ENCODE measurements around the gene FUBP3.

The FUBP3 gene

DNA sequence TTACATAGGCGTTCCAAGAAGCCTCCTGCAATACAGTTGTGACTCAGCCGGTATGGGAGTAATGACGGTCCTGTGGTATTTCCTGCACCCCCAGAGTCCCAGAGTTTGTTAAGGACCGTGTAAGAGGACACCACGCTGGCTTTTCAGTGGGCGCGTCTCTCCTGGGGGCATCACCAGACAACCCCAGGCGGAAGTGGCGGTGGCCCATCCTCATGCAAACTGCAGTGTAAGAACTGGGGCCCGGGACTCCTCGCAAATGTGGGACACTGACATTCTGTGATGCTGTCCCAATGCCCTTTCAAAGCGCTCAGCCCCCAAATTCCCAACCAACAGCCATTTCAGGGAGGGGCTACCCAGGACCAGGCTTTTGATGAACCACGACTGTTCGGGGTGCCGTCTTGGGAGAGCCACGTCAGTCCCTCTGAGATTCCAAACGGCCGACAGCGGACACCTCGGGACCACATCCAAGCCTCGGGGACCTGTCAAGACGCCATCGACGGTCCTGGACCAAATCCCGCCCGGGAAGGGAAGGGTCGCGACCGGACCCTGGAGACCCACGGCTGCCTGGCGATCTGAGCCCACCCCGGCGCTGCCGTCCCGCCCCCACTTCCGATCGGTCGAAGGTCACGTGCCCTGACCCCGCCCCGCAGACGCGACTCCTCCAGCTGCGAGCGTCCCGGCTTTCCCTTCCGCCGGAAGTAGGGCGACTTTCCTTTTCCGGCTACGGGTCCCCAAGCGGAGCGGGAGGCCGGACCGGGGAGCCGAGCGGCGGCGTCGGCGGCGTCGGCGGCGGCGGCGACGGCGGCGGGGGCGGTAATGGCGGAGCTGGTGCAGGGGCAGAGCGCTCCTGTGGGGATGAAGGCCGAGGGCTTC is at the start of gene FUBP3:
Gene FUBP3, plus strand, starts transcription at position 713 of the 873 bp plus-strand sequence. Its CDS starts 104 bp downstream, at position 817.
- DNase-seq (ENCODE audit: low spot score) = peak; percentile 94

GRCh38 chr9:130530938-130531337 is 48.4 kb upstream of the FUBP3 start:
- no peak for DNase-seq (ENCODE audit: low spot score)

DNA sequence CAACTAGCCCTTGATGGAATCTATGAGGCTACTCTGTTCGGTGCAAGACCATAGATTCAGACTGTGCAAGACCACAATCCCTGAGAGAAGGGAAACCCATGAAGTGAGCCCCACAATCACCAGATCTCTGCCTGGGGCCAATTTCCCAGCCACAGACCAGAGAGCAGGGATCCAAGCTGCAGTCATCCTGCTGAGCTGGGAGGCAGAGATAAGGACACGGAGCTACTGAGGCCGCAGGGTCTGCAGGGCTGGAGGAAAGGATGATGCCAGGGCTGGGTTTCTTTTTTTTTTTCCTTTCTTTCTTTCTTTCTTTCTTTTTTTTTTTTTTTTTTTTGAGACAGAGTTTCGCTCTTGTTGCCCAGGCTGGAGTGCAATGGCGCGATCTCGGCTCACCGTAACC is 47.7 kb upstream of the FUBP3 start:
- DNase-seq (ENCODE audit: low spot score) = no peak

- DNase-seq (ENCODE audit: low spot score) = no peak
Observed at GRCh38 chr9:130532426-130533080, 46.8 kb upstream of the FUBP3 start.

DNA sequence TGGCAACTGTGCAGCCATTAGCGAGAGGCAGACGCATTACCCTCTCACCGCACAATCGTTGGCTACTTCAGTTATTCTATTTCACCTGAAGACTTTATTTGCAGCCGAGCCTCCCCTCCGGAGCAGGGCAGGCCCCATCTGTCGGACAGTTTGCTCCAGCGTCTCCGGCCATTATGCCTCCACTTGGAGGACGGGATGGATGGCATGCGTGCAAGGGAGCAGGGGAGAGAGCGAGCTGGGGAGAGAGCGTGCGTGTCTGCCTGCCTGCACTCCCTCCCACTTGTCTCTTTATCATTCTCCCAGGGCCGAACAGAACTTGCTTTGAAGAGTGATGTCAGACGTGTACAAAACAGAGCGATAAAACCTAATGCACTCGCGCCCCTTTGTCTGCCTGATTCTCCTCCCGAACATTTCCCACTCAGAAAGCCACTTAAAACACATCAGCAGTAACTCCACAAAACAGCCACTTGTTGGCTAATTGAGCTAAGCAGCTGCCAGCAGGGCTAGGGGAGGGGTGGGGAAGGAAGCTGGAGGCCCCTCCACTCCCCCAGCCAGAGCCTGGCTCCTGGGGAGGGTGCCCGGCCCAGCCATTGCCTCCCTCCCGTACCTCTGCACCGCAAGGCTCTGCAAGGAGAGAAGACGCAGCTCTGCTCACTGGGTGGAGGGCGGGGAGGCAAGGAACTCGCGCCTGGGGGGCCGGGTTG is 43.4 kb upstream of the FUBP3 start:
- DNase-seq (ENCODE audit: low spot score) = no peak

GRCh38 chr9:130536701-130537107 is 42.7 kb upstream of the FUBP3 start:
- DNase-seq (ENCODE audit: low spot score) = no peak

- DNase-seq (ENCODE audit: low spot score) = no peak
Observed at GRCh38 chr9:130537346-130538050, 41.9 kb upstream of the FUBP3 start.

DNA sequence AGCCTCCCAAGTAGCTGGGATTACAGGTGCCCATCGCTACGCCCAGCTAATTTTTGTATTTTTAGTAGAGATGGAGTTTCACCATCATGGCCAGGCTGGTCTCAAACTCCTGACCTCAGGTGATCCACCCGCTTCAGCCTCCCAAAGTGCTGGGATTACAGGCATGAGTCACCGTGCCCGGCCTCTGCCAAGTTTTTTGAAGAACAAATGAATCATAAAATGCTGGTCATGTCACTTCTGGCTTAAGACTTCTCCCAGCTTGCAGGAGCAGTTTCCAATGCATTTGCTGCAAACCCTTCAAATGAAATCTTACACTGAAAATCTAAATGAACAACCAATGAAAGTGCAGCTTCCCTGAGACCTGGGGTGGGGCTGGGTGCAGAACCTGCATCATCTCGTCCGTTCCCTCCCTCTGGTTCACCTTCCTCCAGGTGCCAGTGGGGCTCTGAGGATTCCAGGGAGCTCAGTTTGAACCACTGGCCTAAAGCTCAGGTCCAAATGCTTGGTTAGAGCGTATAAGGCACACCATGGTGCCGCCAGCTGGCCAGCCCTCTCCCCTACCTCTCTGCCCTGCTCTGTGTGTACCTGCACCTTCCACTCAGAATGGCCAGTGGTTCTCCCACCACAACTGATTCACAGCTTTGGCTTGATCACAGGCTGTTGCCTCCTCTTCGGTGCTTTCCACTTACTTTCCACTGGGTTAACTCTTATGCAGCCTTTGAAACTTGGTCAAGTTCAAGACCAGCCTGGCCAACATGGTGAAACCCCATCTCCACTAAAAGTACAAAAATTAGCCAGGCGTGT is 39.8 kb upstream of the FUBP3 start:
- DNase-seq (ENCODE audit: low spot score) = no peak

DNA sequence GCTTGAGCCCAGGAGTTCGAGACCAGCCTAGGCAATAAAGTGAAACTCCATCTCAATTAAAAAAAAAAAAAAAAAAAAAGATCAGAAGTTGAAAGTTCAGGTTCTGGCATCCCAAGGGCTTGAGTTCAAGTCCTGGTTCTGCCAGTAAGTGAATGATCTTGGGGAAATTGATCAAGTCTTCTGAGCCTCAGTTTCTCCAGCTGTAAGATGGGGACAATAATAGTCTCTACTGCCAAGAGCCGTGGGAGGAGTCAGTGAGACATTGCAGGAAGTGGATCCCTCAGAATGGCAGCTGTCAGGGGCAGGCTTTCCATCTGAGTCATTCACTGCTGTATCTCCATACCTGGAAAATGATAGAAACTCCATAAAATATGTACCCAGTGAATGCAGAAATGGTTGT is 37.8 kb upstream of the FUBP3 start:
- DNase-seq (ENCODE audit: low spot score) = no peak

DNA sequence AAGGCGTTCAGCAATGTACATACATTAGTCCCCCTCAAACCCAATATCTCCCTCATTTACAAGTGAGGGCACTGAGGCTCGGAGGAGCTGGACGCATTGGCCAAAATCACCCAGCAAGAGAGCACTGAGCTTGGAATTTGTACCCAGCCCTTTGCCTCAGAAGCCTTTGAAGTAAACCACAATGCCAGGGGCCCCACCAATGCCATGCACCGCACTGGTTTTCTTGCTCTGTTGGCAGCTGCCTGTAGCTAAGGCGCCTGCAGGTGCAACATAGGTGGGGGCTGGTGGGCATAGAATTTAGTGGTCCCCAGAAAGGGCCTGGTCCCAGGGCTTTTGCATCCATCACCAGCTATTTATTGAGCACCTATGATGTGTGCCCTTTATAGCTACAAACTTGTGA is 37.3 kb upstream of the FUBP3 start:
- DNase-seq (ENCODE audit: low spot score) = no peak

- no peak for DNase-seq (ENCODE audit: low spot score)
Observed at GRCh38 chr9:130542457-130543228, 36.7 kb upstream of the FUBP3 start.

DNA sequence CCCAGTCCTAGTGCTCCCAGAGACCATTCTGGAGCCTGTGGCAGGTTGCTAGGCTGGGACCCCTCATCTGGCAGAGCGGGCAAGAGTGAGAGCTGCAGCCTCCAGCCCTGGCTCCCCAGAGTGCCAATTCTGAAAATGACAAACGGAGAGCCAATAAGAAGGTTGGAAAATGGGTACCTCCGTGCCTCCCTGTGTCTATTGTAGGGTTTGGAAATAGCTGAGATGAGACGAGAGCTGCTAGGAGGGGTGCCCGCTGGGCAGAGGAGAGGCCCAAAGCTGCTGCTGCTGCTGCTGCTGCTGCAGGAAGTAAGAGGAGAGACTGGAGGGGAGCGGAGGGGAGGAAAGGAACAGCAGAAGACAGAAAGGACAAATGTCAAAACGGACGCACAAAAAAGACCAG is 36.0 kb upstream of the FUBP3 start:
- DNase-seq (ENCODE audit: low spot score) = no peak

DNA sequence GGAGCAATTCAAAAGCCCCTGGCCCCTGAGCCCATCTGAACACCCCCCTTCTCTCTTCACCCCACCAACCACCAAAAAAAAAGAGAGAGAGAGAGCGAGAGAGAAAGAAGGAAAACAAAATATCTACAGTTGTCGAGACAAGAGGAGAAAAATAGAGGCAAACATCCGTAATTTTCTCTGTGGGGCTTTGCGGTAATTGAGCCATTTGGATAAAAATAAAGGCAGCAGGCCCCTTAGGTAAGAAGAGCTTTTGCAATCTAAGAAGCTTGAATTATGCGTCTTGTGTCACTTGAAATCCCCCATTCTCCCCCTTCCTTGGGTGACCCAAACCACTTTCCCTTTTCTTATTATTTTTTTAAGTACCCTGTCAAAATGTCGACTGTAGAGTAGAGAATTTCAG is 35.5 kb upstream of the FUBP3 start:
- no peak for DNase-seq (ENCODE audit: low spot score)

- no peak for DNase-seq (ENCODE audit: low spot score)
Observed at GRCh38 chr9:130544364-130544763, 35.0 kb upstream of the FUBP3 start.

GRCh38 chr9:130548103-130548502 is 31.3 kb upstream of the FUBP3 start:
- no peak for DNase-seq (ENCODE audit: low spot score)

- peak; percentile 10 for DNase-seq (ENCODE audit: low spot score)
Observed at GRCh38 chr9:130549093-130549735, 30.2 kb upstream of the FUBP3 start.

GRCh38 chr9:130554606-130555005 is 24.8 kb upstream of the FUBP3 start:
- no peak for DNase-seq (ENCODE audit: low spot score)

DNA sequence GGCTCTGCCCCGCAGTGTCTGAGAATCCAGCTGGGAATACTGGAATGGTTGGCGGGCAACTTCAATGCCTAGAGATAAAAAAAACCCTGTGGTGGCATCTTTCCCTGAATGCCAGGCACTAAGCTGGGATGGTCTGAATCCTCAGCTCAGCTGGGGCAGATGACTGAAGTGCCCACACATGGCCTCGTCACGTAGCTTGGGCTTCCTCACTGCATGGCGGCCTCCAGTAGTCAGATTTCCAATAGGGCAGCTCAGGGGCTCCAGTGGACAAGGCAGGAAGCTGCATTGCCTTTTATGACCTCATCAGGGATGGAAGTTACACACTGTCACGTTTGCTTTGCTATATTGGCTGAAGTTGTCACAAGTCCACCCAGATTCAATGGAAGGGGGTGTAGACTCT is 24.3 kb upstream of the FUBP3 start:
- DNase-seq (ENCODE audit: low spot score) = no peak

DNA sequence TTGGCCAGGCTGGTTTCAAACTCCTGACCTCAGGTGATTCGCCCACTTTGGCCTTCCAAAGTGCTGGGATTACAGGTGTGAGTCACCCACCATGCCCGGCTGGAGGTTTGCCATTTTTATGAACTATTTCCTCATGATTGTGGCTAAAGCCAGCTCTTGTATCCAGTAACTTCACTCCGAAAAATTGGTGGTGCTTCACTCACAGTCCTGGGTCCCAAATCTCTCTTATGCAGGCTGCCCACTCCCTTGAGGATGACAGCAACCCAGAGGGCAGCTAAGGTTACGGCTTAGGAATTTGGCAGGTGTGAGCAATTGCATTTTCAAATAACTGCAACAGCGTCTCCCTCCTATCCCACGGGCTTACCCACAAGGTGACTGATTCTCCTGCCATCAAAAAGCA is 23.4 kb upstream of the FUBP3 start:
- no peak for DNase-seq (ENCODE audit: low spot score)
